ENCODE data around the gene RAD54L2. TPM values are rescaled to one million over a fixed set of nuclear protein-coding genes. Genes with fewer than 3 reads are reported as not detected.
"Not testable (repeated sequence)": the region's sequence is repeated elsewhere in the genome, so short reads cannot be mapped to it uniquely, and the experiment has no call there.

RAD54L2 gene
- total RNA-seq, 4 donors from 2014 or later, result 14.5 to 28.6 (median 26.5) TPM

GRCh38 chr3:51519848-51520247 is 18.7 kb upstream of the RAD54L2 start:
- WGBS, 2 donors (ENCODE audit: low coverage in 1 of 2), result 44 to 81% methylated on average over 2 of the region's 2 CpGs
- H3K36me3 ChIP-seq, result no peaks in the 10 kb centered on the region
- no peak for ATAC-seq

GRCh38 chr3:51520906-51521730 is 17.4 kb upstream of the RAD54L2 start:
- WGBS, 2 donors (ENCODE audit: low coverage in 1 of 2), result 88 to 90% methylated on average over 4 of the region's 5 CpGs
- not testable (repeated sequence) for H3K4me3 ChIP-seq, ATAC-seq, H3K9me3 ChIP-seq, H3K27me3 ChIP-seq, H3K36me3 ChIP-seq, H3K4me1 ChIP-seq, H3K27ac ChIP-seq

More at GRCh38 chr3:51519848-51520247, 18.7 kb upstream of the RAD54L2 start:
- Histone ChIP-seq H3K27me3 (no peaks in the 10 kb centered on the region), H3K27ac (no peak overlapping the region), H3K9me3 (no peaks in the 10 kb centered on the region), H3K4me3 (no peak overlapping the region), H3K4me1 (no peaks in the 10 kb centered on the region)
- TF ChIP-seq POLR2A (IDR thresholded peaks at IDR 0.05), result no peak

- Histone ChIP-seq H3K27me3 (no peaks in the 10 kb centered on the region), H3K4me3 (no peak overlapping the region), H3K36me3 (no peaks in the 10 kb centered on the region), H3K27ac (no peak overlapping the region), H3K9me3 (no peaks in the 10 kb centered on the region), H3K4me1 (no peaks in the 10 kb centered on the region)
- ATAC-seq, result no peak
- 70 to 92% methylated on average over 2 to 11 of the region's 11 CpGs for WGBS, 2 donors (ENCODE audit: low coverage in 1 of 2)
- TF ChIP-seq POLR2A (IDR thresholded peaks at IDR 0.05), result no peak
- no peak for TF ChIP-seq POLR2AphosphoS5 (IDR thresholded peaks at IDR 0.05)
- no peak for TF ChIP-seq EP300 (IDR thresholded peaks at IDR 0.05)
- no peak for TF ChIP-seq CTCF (IDR thresholded peaks at IDR 0.05)
These were observed 16.1 kb upstream of the RAD54L2 start for GRCh38 chr3:51522273-51522962.

GRCh38 chr3:51524874-51525273 is 13.6 kb upstream of the RAD54L2 start:
- ATAC-seq, H3K27me3 ChIP-seq, H3K9me3 ChIP-seq, H3K4me3 ChIP-seq, H3K4me1 ChIP-seq, H3K36me3 ChIP-seq, H3K27ac ChIP-seq: not testable (repeated sequence)
- 84 to 90% methylated on average over 5 to 6 of the region's 6 CpGs for WGBS, 2 donors (ENCODE audit: low coverage in 1 of 2)

GRCh38 chr3:51530485-51530884 is 8.0 kb upstream of the RAD54L2 start:
- ATAC-seq, result no peak
- no peaks in the 10 kb centered on the region for H3K9me3 ChIP-seq
- TF ChIP-seq CTCF (IDR thresholded peaks at IDR 0.05), result no peak
- no peak for TF ChIP-seq EP300 (IDR thresholded peaks at IDR 0.05)
- TF ChIP-seq POLR2AphosphoS5 (IDR thresholded peaks at IDR 0.05), result no peak
- TF ChIP-seq POLR2A (IDR thresholded peaks at IDR 0.05), result no peak
- H3K4me3 ChIP-seq, result no peak overlapping the region
- H3K27ac ChIP-seq, result no peak overlapping the region
- 89 to 90% methylated on average over 3 to 7 of the region's 7 CpGs for WGBS, 2 donors (ENCODE audit: low coverage in 1 of 2)
- no peaks in the 10 kb centered on the region for H3K27me3 ChIP-seq
- H3K4me1 ChIP-seq, result no peaks in the 10 kb centered on the region
- no peaks in the 10 kb centered on the region for H3K36me3 ChIP-seq

GRCh38 chr3:51535146-51536019 is 3.1 kb upstream of the RAD54L2 start:
- Histone ChIP-seq H3K27me3 (no peaks in the 10 kb centered on the region), H3K4me3 (no peak overlapping the region), H3K9me3 (no peaks in the 10 kb centered on the region), H3K4me1 (peaks cover 0 to 24% (median 5%) of the 10 kb centered on the region in 3 donors), H3K36me3 (no peaks in the 10 kb centered on the region), H3K27ac (no peak overlapping the region)
- ATAC-seq, result no peak
- TF ChIP-seq EP300 (IDR thresholded peaks at IDR 0.05), result no peak
- TF ChIP-seq CTCF (IDR thresholded peaks at IDR 0.05), result no peak
- TF ChIP-seq POLR2AphosphoS5 (IDR thresholded peaks at IDR 0.05), result no peak
- no peak for TF ChIP-seq POLR2A (IDR thresholded peaks at IDR 0.05)
- 75 to 88% methylated on average over 4 to 7 of the region's 7 CpGs for WGBS, 2 donors (ENCODE audit: low coverage in 1 of 2)

- H3K36me3 ChIP-seq, H3K27me3 ChIP-seq, H3K9me3 ChIP-seq, ATAC-seq: not testable (repeated sequence)
- Histone ChIP-seq H3K4me1 (peaks cover 0 to 34% (median 5%) of the 10 kb centered on the region in 3 donors), H3K4me3 (peak overlapping the region; percentile 93 to 99), H3K27ac (peak overlapping the region; percentile 62 to 94 (median 89))
- WGBS, 2 donors (ENCODE audit: low coverage in 1 of 2), result 0 to 70% methylated on average over 1 to 13 of the region's 16 CpGs
These were observed 888 bp upstream of the RAD54L2 start for GRCh38 chr3:51537631-51538030.

All from gastroesophageal sphincter (tissue), 4 donors.